Stomach (tissue), 9 donors: ENCODE data around the gene AGAP1. TPM values are rescaled to one million over a fixed set of nuclear protein-coding genes. Genes with fewer than 3 reads are reported as not detected.

Experiments used
- DNase-seq, 2 donors: peaks; one replicate each; pipeline versions ENCODE4 v3.0.0 to v3.0.0-alpha.2; 2013 to 2019
- H3K27ac ChIP-seq, 5 donors: fragments of 200-600 bp in 4 of 5; sonication (generic) in 4 of 5; one replicate each; pipeline ENCODE4 v1.5.1; 2013 to 2019; ENCODE audit warnings: mild to moderate bottlenecking in 1 of 5, moderate library complexity in 1 of 5
- H3K27me3 ChIP-seq, 3 donors: fragments of 200-600 bp; sonication (generic); one replicate each; pipeline ENCODE4 v1.5.1; 2017 to 2019; ENCODE audit warnings: mixed run types in 1 of 3
- H3K36me3 ChIP-seq, 4 donors: fragments of 200-600 bp; sonication (generic); 1 replicate in 3 of 4; 2 replicates in 1 of 4; pipeline ENCODE4 v1.5.1; 2016 to 2019
- H3K4me1 ChIP-seq, 4 donors: fragments of 200-600 bp; sonication (generic); one replicate each; pipeline ENCODE4 v1.5.1; 2016 to 2019
- H3K4me3 ChIP-seq, 4 donors: fragments of 200-600 bp; sonication (generic) in 3 of 4; one replicate each; pipeline ENCODE4 v1.5.1; 2016 to 2019; ENCODE audit warnings: mild to moderate bottlenecking in 1 of 4
- H3K9me3 ChIP-seq, 4 donors: fragments of 200-600 bp; sonication (generic); one replicate each; pipeline ENCODE4 v1.5.1; 2016 to 2019
- CTCF ChIP-seq, 7 experiments: fragments of 450-650 bp in 4 of 7; fragments of 200-600 bp in 3 of 7; sonication (generic) in 3 of 7; IDR thresholded peaks; one replicate each; pipeline ENCODE4 v1.5.1; 2016 to 2019; ENCODE audit warnings: antibody characterized with exemption in 7 of 7, control low read depth in 2 of 7, mild to moderate bottlenecking in 1 of 7
- EP300 ChIP-seq: sonication (generic); formaldehyde crosslinking; IDR thresholded peaks from one replicate; pipeline ENCODE4 v1.6.1; 2017; ENCODE audit warnings: antibody characterized with exemption
- POLR2A ChIP-seq, 4 donors: fragments of 450-650 bp; IDR thresholded peaks; one replicate each; pipeline ENCODE4 v1.6.1; 2016; ENCODE audit warnings: antibody characterized with exemption in 4 of 4, control low read depth in 2 of 4, mild to moderate bottlenecking in 1 of 4, moderate library complexity in 1 of 4
- POLR2AphosphoS5 ChIP-seq, 3 donors: sonication (generic); formaldehyde crosslinking; IDR thresholded peaks; one replicate each; pipeline ENCODE4 v1.6.1; 2016; ENCODE audit warnings: antibody characterized with exemption in 3 of 3
- WGBS, 5 donors: extraction: QIAGEN DNeasy Blood & Tissue Kit in 3 of 5; methylation state at CpG; one replicate each; pipeline versions ENCODE4 v1.1.5 to v1.1.7; 2013 to 2018; 5-methylcytosine and 5-hydroxymethylcytosine counted together
- intact Hi-C: fragments of 100-400 bp; cut with DNase I; formaldehyde crosslinking; loops from one replicate; pipeline ENCODE4 v1.15.1; 2023; ENCODE audit warnings: low total_unique reads
- polyA plus RNA-seq, 3 donors: library from polyadenylated mRNA; stranded (reverse); fragments of 200-250 nt; gene quantifications; one replicate each; pipeline ENCODE4 v1.2.3, GENCODE V29; 2013
- total RNA-seq, 5 donors: library from RNA; depleted of rRNA; stranded (reverse); fragments of >200 nt; gene quantifications; one replicate each; pipeline versions ENCODE4 v1.1.0 to v1.2.3, GENCODE V29; 2014 to 2016
- donor health status: healthy with polysubstance abuse.
- donor health status: Bipolar disorder and iron deficiency.
- donor health status: healthy.

The AGAP1 gene
- total and polyA plus RNA-seq, 8 donors = 4.2 to 139 (median 35.0) TPM

DNA sequence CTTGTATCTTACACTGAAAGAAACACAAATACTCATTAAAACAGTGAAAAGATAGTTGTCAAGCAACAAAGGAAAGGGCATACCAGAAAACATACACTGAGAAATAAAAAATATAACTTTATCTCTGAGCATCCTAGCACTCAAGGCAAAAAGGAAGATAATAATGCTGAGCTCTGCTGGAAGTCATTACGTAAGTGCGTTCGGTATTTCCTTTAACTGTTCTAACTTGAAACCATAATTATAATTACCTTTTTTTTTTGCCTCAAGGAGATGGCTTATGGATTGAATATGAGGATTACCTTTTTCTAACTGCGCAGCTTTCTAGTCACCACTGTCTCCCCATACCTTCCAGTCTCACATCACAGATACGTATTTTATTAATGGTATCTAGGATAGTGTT is 366.3 kb downstream of the AGAP1 start:
- TF ChIP-seq EP300 (no peak), POLR2A (IDR thresholded peaks at IDR 0.05) (no peak), POLR2AphosphoS5 (IDR thresholded peaks at IDR 0.05) (no peak), CTCF (IDR thresholded peaks at IDR 0.05) (no peak)
- Histone ChIP-seq H3K27me3 (no peaks in the 10 kb centered on the region), H3K27ac (no peak overlapping the region), H3K4me1 (no peaks in the 10 kb centered on the region), H3K4me3 (no peak overlapping the region), H3K36me3 (peaks cover 0 to 4% (median 2%) of the 10 kb centered on the region in 4 donors), H3K9me3 (no peaks in the 10 kb centered on the region)
- DNase-seq = no peak
- intact Hi-C loops = no loop called here
- WGBS, 5 donors = 87 to 97% (median 89%) methylated on average over 5 of the region's 5 CpGs

GRCh38 chr2:235860871-235861270 is 367.0 kb downstream of the AGAP1 start:
- H3K4me3 ChIP-seq = no peak overlapping the region
- intact Hi-C loops = no loop called here
- no peak overlapping the region for H3K27ac ChIP-seq
- DNase-seq = no peak
- WGBS, 5 donors = 65 to 77% (median 71%) methylated on average over 3 of the region's 3 CpGs
- TF ChIP-seq POLR2AphosphoS5 (IDR thresholded peaks at IDR 0.05) (no peak), POLR2A (IDR thresholded peaks at IDR 0.05) (no peak), EP300 (no peak), CTCF (IDR thresholded peaks at IDR 0.05) (no peak)
- H3K27me3 ChIP-seq = no peaks in the 10 kb centered on the region
- H3K36me3 ChIP-seq = peaks cover 0 to 4% (median 2%) of the 10 kb centered on the region in 4 donors
- no peaks in the 10 kb centered on the region for H3K9me3 ChIP-seq
- H3K4me1 ChIP-seq = no peaks in the 10 kb centered on the region

DNA sequence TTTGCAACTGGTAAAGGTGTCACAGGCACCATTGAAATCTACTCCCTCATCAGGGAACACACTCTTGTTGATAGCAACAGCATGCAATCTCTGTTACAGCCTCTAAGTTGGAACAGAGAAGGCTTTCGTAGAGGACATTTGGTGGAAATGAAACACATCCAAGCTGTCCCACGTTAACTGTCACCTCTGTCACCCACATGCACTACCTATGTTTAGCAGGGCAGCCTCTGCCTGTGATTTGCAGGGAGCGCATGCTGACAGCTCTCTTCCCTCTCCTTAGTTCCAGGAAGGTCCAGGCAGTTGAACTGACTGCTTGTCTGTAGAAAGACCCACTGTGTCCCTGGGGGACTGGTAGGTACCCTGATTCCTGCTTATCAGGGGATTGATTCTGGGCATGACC is 367.5 kb downstream of the AGAP1 start:
- no peaks in the 10 kb centered on the region for H3K9me3 ChIP-seq
- no peak for TF ChIP-seq EP300
- TF ChIP-seq POLR2AphosphoS5 (IDR thresholded peaks at IDR 0.05) = no peak
- no peaks in the 10 kb centered on the region for H3K4me1 ChIP-seq
- peaks cover 0 to 4% (median 2%) of the 10 kb centered on the region in 4 donors for H3K36me3 ChIP-seq
- H3K27ac ChIP-seq = no peak overlapping the region
- no peak overlapping the region for H3K4me3 ChIP-seq
- DNase-seq = no peak
- H3K27me3 ChIP-seq = no peaks in the 10 kb centered on the region
- WGBS, 5 donors = 59 to 97% (median 91%) methylated on average over 3 of the region's 3 CpGs
- intact Hi-C loops = no loop called here

GRCh38 chr2:235863414-235863813 is 369.6 kb downstream of the AGAP1 start:
- TF ChIP-seq CTCF (IDR thresholded peaks at IDR 0.05) (no peak), POLR2A (IDR thresholded peaks at IDR 0.05) (no peak), EP300 (no peak), POLR2AphosphoS5 (IDR thresholded peaks at IDR 0.05) (no peak)
- no peak for DNase-seq
- WGBS, 5 donors = 93 to 99% (median 98%) methylated on average over 11 of the region's 11 CpGs
- H3K9me3 ChIP-seq = no peaks in the 10 kb centered on the region
- no peaks in the 10 kb centered on the region for H3K4me1 ChIP-seq
- no peak overlapping the region for H3K27ac ChIP-seq
- intact Hi-C loops = no loop called here
- no peaks in the 10 kb centered on the region for H3K27me3 ChIP-seq
- peaks cover 0 to 4% (median 0%) of the 10 kb centered on the region in 4 donors for H3K36me3 ChIP-seq
- no peak overlapping the region for H3K4me3 ChIP-seq

DNA sequence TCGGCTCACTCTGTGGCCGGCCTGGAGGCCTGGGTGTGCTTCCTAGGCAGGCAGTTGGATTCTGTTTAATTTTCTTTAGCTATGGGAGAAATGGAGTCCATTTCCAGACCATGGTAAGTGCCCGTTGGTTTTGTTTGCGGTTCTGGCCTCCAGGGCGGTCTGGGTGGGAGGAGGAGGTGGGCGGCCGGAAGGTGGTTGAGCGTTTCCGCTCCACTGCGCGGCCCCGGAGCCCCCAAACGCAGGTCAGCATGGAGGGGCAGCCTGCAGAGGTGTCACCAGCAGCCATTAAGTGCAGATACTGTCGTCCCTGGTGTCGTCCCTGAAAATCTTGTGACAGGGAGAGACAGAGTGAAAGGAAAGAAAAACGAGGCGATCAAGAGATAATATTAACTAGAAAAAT is 370.5 kb downstream of the AGAP1 start:
- peaks cover 0 to 4% (median 0%) of the 10 kb centered on the region in 4 donors for H3K36me3 ChIP-seq
- H3K27ac ChIP-seq = no peak overlapping the region
- no peaks in the 10 kb centered on the region for H3K4me1 ChIP-seq
- TF ChIP-seq POLR2A (IDR thresholded peaks at IDR 0.05) = no peak
- no peak for TF ChIP-seq POLR2AphosphoS5 (IDR thresholded peaks at IDR 0.05)
- no peak for TF ChIP-seq EP300
- TF ChIP-seq CTCF (IDR thresholded peaks at IDR 0.05) = no peak
- H3K27me3 ChIP-seq = no peaks in the 10 kb centered on the region
- intact Hi-C loops = no loop called here
- 81 to 90% (median 85%) methylated on average over 17 of the region's 17 CpGs for WGBS, 5 donors
- no peak overlapping the region for H3K4me3 ChIP-seq
- peaks cover 0 to under 1% (median 0%) of the 10 kb centered on the region in 4 donors for H3K9me3 ChIP-seq
- DNase-seq = no peak
